HepG2 (cell line): ENCODE data around the gene RORC. TPM values are rescaled to one million over a fixed set of nuclear protein-coding genes. Genes with fewer than 3 reads are reported as not detected.

Experiments
- FOSL2 ChIP-seq: sonication (generic); formaldehyde crosslinking; IDR thresholded peaks from 2 replicates; pipeline ENCODE4 v1.4.0; 2020; ENCODE audit warnings: missing genetic modification reagents
- IKZF4 ChIP-seq: sonication (generic); formaldehyde crosslinking; IDR thresholded peaks from 2 replicates; pipeline ENCODE4 v1.5.1; 2020; ENCODE audit warnings: borderline replicate concordance, mild to moderate bottlenecking, low read depth, missing genetic modification reagents; ENCODE audit errors: not compliant biosample characterization
- KAT7 ChIP-seq: IDR thresholded peaks from 2 replicates; pipeline ENCODE4 v1.6.1; 2018; ENCODE audit warnings: borderline replicate concordance, missing compliant biosample characterization
- ZBTB8A ChIP-seq: sonication (generic); formaldehyde crosslinking; IDR thresholded peaks from 2 replicates; pipeline ENCODE4 v1.4.0; 2020; ENCODE audit warnings: mild to moderate bottlenecking, low read depth, missing genetic modification reagents, borderline replicate concordance
- ZNF639 ChIP-seq: conservative IDR thresholded peaks from 2 replicates; pipeline ENCODE4 v1.6.1; 2018; ENCODE audit warnings: missing genetic modification reagents
- polyA plus RNA-seq, 8 experiments: library from polyadenylated mRNA; depleted of rRNA in 3 of 8; stranded (reverse) in 7 of 8; unstranded in 1 of 8; fragments of >200 nt; fragmentation: Illumina TruSeq in 4 of 8; extraction: Trizol in 4 of 8; gene quantifications; 2 replicates each; pipeline versions ENCODE4 v1.2.1 to v1.2.3, GENCODE V29; 2011 to 2016; ENCODE audit warnings: low read depth in 4 of 8, missing spikeins in 1 of 8, mixed read lengths in 1 of 8; ENCODE audit not compliant: insufficient read depth in 1 of 8
- total RNA-seq, 5 experiments: library from RNA; depleted of rRNA; stranded (reverse); fragments of >200 nt; fragmentation: Illumina TruSeq; extraction: Trizol; gene quantifications; 2 replicates each; pipeline ENCODE4 v1.2.3, GENCODE V29; 2016; ENCODE audit warnings: low read depth in 1 of 5
- TF ChIP-seq, protein P1 (sequence below): sonication (generic); formaldehyde crosslinking; IDR thresholded peaks from 2 replicates; pipeline ENCODE4 v1.9.0; 2021; ENCODE audit warnings: mild to moderate bottlenecking, missing genetic modification reagents

The RORC gene
- total and polyA plus RNA-seq, 2 of the 13 experiments (the other 11 are each of a cell fraction or from before 2014, with no cell fraction given), result 2.5 to 6.5 TPM

DNA sequence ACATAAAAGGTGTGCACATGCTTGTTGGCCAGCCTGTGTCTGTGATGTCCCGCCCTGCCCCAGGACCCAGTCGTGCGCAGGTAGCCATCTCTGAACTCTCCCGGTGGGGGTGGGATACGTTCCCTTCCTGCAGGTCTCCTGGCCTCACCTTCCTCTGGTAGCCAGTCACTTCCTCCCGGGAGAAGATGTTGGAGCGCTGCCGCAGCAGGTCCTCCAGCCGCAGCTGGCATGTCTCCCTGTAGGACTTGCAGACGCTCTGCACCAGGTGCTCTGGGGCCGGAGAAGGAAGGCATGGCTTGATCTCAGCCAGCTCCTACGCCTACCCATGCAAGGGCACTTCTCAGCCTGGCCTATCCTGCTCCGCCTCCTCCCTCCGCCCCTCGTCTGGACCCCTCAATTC, 17.2 kb downstream of the RORC start (continued):
- TF ChIP-seq, protein P1, sequence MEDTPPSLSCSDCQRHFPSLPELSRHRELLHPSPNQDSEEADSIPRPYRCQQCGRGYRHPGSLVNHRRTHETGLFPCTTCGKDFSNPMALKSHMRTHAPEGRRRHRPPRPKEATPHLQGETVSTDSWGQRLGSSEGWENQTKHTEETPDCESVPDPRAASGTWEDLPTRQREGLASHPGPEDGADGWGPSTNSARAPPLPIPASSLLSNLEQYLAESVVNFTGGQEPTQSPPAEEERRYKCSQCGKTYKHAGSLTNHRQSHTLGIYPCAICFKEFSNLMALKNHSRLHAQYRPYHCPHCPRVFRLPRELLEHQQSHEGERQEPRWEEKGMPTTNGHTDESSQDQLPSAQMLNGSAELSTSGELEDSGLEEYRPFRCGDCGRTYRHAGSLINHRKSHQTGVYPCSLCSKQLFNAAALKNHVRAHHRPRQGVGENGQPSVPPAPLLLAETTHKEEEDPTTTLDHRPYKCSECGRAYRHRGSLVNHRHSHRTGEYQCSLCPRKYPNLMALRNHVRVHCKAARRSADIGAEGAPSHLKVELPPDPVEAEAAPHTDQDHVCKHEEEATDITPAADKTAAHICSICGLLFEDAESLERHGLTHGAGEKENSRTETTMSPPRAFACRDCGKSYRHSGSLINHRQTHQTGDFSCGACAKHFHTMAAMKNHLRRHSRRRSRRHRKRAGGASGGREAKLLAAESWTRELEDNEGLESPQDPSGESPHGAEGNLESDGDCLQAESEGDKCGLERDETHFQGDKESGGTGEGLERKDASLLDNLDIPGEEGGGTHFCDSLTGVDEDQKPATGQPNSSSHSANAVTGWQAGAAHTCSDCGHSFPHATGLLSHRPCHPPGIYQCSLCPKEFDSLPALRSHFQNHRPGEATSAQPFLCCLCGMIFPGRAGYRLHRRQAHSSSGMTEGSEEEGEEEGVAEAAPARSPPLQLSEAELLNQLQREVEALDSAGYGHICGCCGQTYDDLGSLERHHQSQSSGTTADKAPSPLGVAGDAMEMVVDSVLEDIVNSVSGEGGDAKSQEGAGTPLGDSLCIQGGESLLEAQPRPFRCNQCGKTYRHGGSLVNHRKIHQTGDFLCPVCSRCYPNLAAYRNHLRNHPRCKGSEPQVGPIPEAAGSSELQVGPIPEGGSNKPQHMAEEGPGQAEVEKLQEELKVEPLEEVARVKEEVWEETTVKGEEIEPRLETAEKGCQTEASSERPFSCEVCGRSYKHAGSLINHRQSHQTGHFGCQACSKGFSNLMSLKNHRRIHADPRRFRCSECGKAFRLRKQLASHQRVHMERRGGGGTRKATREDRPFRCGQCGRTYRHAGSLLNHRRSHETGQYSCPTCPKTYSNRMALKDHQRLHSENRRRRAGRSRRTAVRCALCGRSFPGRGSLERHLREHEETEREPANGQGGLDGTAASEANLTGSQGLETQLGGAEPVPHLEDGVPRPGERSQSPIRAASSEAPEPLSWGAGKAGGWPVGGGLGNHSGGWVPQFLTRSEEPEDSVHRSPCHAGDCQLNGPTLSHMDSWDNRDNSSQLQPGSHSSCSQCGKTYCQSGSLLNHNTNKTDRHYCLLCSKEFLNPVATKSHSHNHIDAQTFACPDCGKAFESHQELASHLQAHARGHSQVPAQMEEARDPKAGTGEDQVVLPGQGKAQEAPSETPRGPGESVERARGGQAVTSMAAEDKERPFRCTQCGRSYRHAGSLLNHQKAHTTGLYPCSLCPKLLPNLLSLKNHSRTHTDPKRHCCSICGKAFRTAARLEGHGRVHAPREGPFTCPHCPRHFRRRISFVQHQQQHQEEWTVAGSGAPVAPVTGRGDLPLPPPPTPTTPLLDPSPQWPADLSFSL (CRISPR knock-in tag), result no peak
- no peak for TF ChIP-seq KAT7
- no peak for TF ChIP-seq ZNF639 (CRISPR knock-in tag)
- TF ChIP-seq ZBTB8A (CRISPR knock-in tag), result no peak
- no peak for TF ChIP-seq IKZF4
- no peak for TF ChIP-seq FOSL2 (CRISPR knock-in tag)
